HEK293T (cell line): ENCODE measurements around the gene YTHDF2.

Source experiments
- CTCF ChIA-PET: fragments of 350-600 bp; formaldehyde crosslinking; extraction: SDS; loops from one replicate; lab custom pipeline; 2021; ENCODE audit warnings: antibody characterized with exemption, inconsistent platforms; lab: Yijun Ruan, JAX
- POLR2A ChIA-PET: fragments of 350-600 bp; formaldehyde crosslinking; extraction: SDS; loops from one replicate; lab custom pipeline; 2020; ENCODE audit warnings: antibody characterized with exemption, inconsistent platforms; lab: Yijun Ruan, JAX
- DNase-seq: peaks from one replicate; pipeline ENCODE4 v3.0.0; 2012; ENCODE audit warnings: mixed read lengths; ENCODE audit errors: extremely low spot score
- ARNT ChIP-seq: fragments of 450-650 bp; IDR thresholded peaks from 2 replicates; pipeline ENCODE4 v1.6.1; 2017; ENCODE audit warnings: mild to moderate bottlenecking
- BHLHE40 ChIP-seq: fragments of 450-650 bp; IDR thresholded peaks from 2 replicates; pipeline ENCODE4 v1.6.1; 2016; ENCODE audit warnings: mild to moderate bottlenecking, moderate library complexity, borderline replicate concordance
- CTBP1 ChIP-seq: fragments of 450-650 bp; IDR thresholded peaks from 2 replicates; pipeline ENCODE4 v1.6.1; 2016; ENCODE audit warnings: borderline replicate concordance
- ELF4 ChIP-seq: fragments of 450-650 bp; IDR thresholded peaks from 2 replicates; pipeline ENCODE4 v1.6.1; 2017; ENCODE audit warnings: antibody characterized with exemption
- FOXA1 ChIP-seq: fragments of 450-650 bp; IDR thresholded peaks from 2 replicates; pipeline ENCODE4 v1.6.1; 2016; ENCODE audit warnings: mild to moderate bottlenecking
- FOXK2 ChIP-seq: fragments of 450-650 bp; IDR thresholded peaks from 2 replicates; pipeline ENCODE4 v1.6.1; 2016; ENCODE audit warnings: mild to moderate bottlenecking
- FOXM1 ChIP-seq: fragments of 450-650 bp; IDR thresholded peaks from 2 replicates; pipeline ENCODE4 v1.6.1; 2017; ENCODE audit warnings: mild to moderate bottlenecking, borderline replicate concordance
- HDGF ChIP-seq: fragments of 450-650 bp; IDR thresholded peaks from 2 replicates; pipeline ENCODE4 v1.6.1; 2017; ENCODE audit warnings: antibody characterized with exemption, borderline replicate concordance
- L3MBTL2 ChIP-seq: fragments of 450-650 bp; conservative IDR thresholded peaks from 2 replicates; pipeline ENCODE4 v1.6.1; 2016; ENCODE audit warnings: mild to moderate bottlenecking
- LEF1 ChIP-seq: fragments of 450-650 bp; IDR thresholded peaks from 2 replicates; pipeline ENCODE4 v1.6.1; 2017; ENCODE audit warnings: mild to moderate bottlenecking, borderline replicate concordance
- NFRKB ChIP-seq: fragments of 450-650 bp; IDR thresholded peaks from 2 replicates; pipeline ENCODE4 v1.6.1; 2016; ENCODE audit warnings: mild to moderate bottlenecking, moderate library complexity
- PKNOX1 ChIP-seq: fragments of 450-650 bp; IDR thresholded peaks from 2 replicates; pipeline ENCODE4 v1.6.1; 2016
- SP1 ChIP-seq: fragments of 450-650 bp; IDR thresholded peaks from 2 replicates; pipeline ENCODE4 v1.6.1; 2017
- SUZ12 ChIP-seq: fragments of 450-650 bp; IDR thresholded peaks from 2 replicates; pipeline ENCODE4 v1.6.1; 2016; ENCODE audit warnings: mild to moderate bottlenecking
- TARDBP ChIP-seq: fragments of 450-650 bp; IDR thresholded peaks from 2 replicates; pipeline ENCODE4 v1.6.1; 2016
- ZNF384 ChIP-seq: fragments of 450-650 bp; IDR thresholded peaks from 2 replicates; pipeline ENCODE4 v1.6.1; 2016

YTHDF2 gene

GRCh38 chr1:28778021-28778420, 41.3 kb downstream of the YTHDF2 start:
- ChIA-PET POLR2A (no interaction called here), CTCF (interaction anchor here (0.5 kb wide), 1 partner anchor 142 kb away, joined by 4 read pairs; no protein-coding TSS in a partner anchor)
- TF ChIP-seq ARNT, result no peak
- TF ChIP-seq SUZ12, result no peak
- TF ChIP-seq ELF4, result no peak
- no peak for TF ChIP-seq NFRKB
- no peak for TF ChIP-seq HDGF
- no peak for TF ChIP-seq PKNOX1
- TF ChIP-seq FOXK2, result no peak
- no peak for TF ChIP-seq LEF1
- TF ChIP-seq FOXA1, result no peak
- no peak for TF ChIP-seq ZNF384
- TF ChIP-seq L3MBTL2, result no peak
- no peak for TF ChIP-seq TARDBP
- no peak for TF ChIP-seq FOXM1
- TF ChIP-seq CTBP1, result no peak
- no peak for TF ChIP-seq BHLHE40
- TF ChIP-seq SP1, result no peak
- DNase-seq, result no peak

GRCh38 chr1:28779751-28780408, 43.1 kb downstream of the YTHDF2 start:
- TF ChIP-seq SUZ12 (no peak), PKNOX1 (no peak)
- CTCF ChIA-PET, result no interaction called here
- DNase-seq, result no peak
- POLR2A ChIA-PET, result no interaction called here

- ChIA-PET CTCF (interaction anchor here (0.9 to 1.1 kb wide), 2 partner anchors 26 to 132 kb away, joined by 3 to 4 read pairs; no protein-coding TSS in a partner anchor), POLR2A (interaction anchor here (1.3 to 2.1 kb wide), 2 partner anchors 10 to 132 kb away, joined by 4 to 5 read pairs; no protein-coding TSS in a partner anchor)
- TF ChIP-seq SP1, result no peak
- no peak for TF ChIP-seq TARDBP
- no peak for TF ChIP-seq CTBP1
- no peak for TF ChIP-seq PKNOX1
- no peak for TF ChIP-seq SUZ12
- no peak for TF ChIP-seq FOXK2
- no peak for TF ChIP-seq FOXA1
- no peak for TF ChIP-seq HDGF
- no peak for TF ChIP-seq BHLHE40
- no peak for TF ChIP-seq ZNF384
- no peak for DNase-seq
Observed at GRCh38 chr1:28781305-28781704, 44.6 kb downstream of the YTHDF2 start.

GRCh38 chr1:28782011-28782410, 45.3 kb downstream of the YTHDF2 start:
- no peak for TF ChIP-seq FOXK2
- TF ChIP-seq TARDBP, result no peak
- no peak for TF ChIP-seq ARNT
- TF ChIP-seq BHLHE40, result no peak
- TF ChIP-seq SP1, result no peak
- DNase-seq, result no peak
- CTCF ChIA-PET, result interaction anchor here (0.6 to 1.4 kb wide), 5 partner anchors 27 to 133 kb away, joined by 3 to 5 read pairs (median 3); no protein-coding TSS in a partner anchor
- POLR2A ChIA-PET, result interaction anchor here (1.3 to 2.1 kb wide), 2 partner anchors 9 to 133 kb away, joined by 4 to 5 read pairs; no protein-coding TSS in a partner anchor

- no peak for TF ChIP-seq NFRKB
- TF ChIP-seq SP1, result no peak
- no peak for TF ChIP-seq HDGF
- no peak for TF ChIP-seq LEF1
- no peak for TF ChIP-seq L3MBTL2
- TF ChIP-seq BHLHE40, result no peak
- no peak for TF ChIP-seq FOXM1
- no peak for TF ChIP-seq SUZ12
- no peak for TF ChIP-seq FOXK2
- no peak for TF ChIP-seq PKNOX1
- no peak for TF ChIP-seq ELF4
- ChIA-PET POLR2A (interaction anchor here (0.7 to 2.1 kb wide), 3 partner anchors 8 to 135 kb away, joined by 3 to 5 read pairs (median 3); partner anchors contain the start of gene RNU11), CTCF (interaction anchor here (1.1 to 3.5 kb wide), 2 partner anchors 70 to 94 kb away, joined by 4 to 33 read pairs; no protein-coding TSS in a partner anchor)
- no peak for DNase-seq
Observed at GRCh38 chr1:28783363-28783762, 46.6 kb downstream of the YTHDF2 start.

GRCh38 chr1:28789412-28789811, 52.7 kb downstream of the YTHDF2 start:
- DNase-seq, result no peak
- no peak for TF ChIP-seq FOXM1
- no peak for TF ChIP-seq SP1
- TF ChIP-seq FOXK2, result no peak
- no peak for TF ChIP-seq HDGF
- no peak for TF ChIP-seq LEF1
- ChIA-PET CTCF (interaction anchor here (0.6 to 1.0 kb wide), 2 partner anchors 93 to 157 kb away, joined by 3 to 6 read pairs; no protein-coding TSS in a partner anchor), POLR2A (no interaction called here)
